HG03060 (cell line): ENCODE results near the gene RIMBP2.
A peak's percentile ranks its signal among the peaks of the same experiment; 100 is the strongest.
"Not testable (repeated sequence)": the region's sequence is repeated elsewhere in the genome, so short reads cannot be mapped to it uniquely, and the experiment has no call there.

Experiments used
- ATAC-seq: cut with Tn5 transposase; IDR thresholded peaks from one replicate; pipeline ENCODE4 v1.9.1; 2021; ENCODE audit warnings: low read depth, moderate number of reproducible peaks; ENCODE audit not compliant: unreplicated experiment

The RIMBP2 gene, protein sequence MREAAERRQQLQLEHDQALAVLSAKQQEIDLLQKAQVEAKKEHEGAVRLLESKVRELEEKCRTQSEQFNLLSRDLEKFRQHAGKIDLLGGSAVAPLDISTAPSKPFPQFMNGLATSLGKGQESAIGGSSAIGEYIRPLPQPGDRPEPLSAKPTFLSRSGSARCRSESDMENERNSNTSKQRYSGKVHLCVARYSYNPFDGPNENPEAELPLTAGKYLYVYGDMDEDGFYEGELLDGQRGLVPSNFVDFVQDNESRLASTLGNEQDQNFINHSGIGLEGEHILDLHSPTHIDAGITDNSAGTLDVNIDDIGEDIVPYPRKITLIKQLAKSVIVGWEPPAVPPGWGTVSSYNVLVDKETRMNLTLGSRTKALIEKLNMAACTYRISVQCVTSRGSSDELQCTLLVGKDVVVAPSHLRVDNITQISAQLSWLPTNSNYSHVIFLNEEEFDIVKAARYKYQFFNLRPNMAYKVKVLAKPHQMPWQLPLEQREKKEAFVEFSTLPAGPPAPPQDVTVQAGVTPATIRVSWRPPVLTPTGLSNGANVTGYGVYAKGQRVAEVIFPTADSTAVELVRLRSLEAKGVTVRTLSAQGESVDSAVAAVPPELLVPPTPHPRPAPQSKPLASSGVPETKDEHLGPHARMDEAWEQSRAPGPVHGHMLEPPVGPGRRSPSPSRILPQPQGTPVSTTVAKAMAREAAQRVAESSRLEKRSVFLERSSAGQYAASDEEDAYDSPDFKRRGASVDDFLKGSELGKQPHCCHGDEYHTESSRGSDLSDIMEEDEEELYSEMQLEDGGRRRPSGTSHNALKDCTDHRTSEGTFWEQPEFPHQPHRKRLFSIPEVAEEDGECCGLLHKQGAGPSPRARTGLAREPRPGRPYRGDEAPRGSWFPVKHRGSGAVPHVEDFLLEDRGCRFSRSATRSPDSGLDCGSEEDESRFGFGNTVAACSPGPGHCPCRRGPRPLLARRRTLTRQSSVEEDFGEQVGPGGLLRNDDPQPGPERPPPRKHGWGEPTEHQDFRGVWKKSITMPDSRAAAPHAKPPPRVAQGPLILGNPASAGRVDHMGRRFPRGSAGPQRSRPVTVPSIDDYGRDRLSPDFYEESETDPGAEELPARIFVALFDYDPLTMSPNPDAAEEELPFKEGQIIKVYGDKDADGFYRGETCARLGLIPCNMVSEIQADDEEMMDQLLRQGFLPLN (N-terminal part only)

DNA sequence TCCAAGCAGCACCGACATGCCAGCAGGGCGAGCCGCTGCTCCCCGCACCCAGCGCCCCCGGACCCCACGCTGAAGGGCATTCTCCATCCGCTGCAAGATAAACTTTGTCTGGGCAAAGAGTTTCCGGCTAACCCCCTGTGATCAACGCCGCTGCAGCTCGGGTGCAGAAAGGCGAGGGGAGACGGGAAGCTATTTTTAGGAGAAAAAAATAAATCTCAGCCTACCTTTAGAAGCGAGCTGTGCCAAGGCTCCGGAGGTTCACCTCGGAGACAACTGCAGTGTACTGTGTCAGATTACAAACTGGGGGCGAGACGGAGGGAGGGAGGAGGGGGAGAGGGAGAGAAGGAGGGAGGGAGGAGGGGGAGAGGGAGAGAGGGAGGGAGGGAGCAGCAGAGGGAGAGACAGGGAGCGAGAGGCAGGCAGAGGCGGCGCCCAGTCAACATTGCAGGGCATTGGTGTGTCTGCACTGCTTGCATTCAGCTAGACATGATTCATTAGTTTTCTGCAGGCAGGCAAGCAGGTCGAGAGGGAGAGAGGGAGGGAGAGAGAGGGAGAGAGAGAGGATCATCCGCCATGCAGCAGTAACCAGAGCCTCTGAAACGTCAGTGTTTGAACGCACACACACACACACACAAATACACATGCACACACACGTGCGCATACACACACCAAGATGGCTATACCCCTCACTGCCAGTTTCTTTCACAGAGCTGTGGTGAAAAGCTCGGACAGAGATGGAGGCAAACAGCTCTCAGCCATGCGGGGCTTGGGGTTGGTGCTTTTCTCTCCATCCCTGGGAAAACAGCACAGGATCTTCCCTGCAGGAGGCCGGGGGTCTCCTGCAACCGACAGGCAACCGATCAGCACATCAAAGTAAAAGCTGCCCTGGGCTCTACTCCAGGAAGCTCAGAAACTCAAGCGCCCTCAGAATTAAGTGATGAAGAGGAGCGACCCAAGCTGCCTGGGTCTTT lies at the start of gene RIMBP2:
RIMBP2 (minus strand) TSS at position 302 of the 971 bp plus-strand sequence. CDS start 237,286 bp downstream, outside the sequence.
- no peak for ATAC-seq

DNA sequence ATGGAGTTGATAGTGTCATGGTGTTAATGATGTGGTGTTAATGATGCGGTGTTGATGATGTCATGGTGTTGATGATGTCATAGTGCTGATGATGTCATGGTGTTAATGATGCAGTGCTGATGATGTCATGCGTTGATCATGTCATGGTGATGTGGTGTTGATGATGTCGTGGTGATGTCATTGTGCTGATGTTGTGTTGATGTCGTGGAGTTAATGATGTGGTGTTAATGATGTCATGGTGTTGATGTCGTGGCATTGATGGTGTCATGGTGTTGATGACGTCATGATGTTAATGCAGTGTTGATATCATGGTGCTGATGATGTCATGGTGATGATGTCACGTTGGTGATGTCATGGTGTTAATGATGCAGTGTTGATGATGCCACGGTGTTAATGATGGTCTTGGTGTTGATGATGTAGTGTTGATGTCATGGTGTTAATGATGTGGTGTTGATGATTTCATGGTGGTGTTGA lies 49.1 kb upstream of the RIMBP2 start:
- no peak for ATAC-seq

DNA sequence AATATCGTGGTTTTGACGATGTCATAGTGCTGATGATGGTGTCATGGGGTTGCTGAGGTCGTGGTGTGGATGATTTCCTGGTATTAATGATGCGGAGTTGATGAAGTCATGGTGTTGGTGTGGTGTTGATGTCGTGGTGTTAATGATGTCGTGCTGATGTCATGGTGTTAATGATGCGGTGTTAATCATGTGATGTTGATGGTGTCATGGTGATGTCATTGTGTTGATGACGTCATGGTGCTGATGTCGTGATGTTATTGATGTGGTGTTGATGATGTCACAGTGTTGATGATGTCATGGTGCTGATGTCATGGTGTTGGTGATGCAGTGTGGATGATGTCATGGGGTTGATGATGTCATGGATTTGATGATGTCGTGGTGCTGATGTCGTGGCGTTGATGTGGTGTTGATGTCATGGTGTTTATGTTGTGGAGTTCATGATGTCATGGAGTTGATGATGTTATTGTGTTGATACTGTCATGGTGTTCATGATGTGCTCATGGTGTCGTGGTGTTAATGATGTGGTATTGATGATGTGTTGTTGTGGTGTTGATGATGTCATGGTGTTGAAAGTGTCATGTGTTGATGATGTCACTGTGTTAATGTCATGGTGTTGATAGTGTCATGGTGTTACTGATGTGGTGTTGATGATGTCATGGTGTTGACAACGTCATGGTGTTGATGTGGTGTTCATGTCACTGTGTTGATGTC lies 48.5 kb upstream of the RIMBP2 start:
- no peak for ATAC-seq

DNA sequence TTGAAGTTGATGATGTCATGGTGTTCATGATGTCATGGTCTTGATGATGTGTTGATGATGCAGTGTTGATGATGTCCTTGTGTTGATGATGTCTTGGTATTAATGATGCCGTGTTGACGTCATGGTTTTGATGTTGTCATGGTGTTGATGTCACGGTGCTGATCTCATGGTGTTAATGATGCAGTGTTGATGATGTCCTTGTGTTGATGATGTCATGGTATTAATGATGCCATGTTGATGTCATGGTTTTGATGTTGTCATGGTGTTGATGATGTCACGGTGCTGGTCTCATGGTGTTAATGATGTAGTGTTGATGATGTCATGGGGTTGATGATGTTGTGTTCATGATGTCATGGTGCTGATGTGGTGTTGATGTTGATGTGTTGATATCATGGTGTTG lies 48.0 kb upstream of the RIMBP2 start:
- ATAC-seq, result no peak

DNA sequence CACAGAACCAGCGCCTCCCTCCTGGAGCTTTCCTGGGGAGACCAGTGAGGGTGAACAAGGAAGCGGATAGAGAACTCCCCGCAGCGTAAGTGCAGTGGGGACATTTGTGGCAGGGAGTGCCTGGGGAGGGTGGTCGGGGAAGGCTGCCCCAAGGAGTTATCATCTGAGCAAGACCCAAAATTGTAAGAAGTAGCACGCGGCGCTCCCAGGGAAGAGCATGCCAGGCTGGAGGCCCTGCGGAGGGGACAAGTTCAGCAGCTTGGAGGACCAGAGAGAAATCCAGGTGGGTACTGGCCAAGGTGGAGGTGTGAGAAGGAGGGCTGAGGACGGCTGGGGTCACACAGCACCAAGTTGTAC lies 46.2 kb upstream of the RIMBP2 start:
- no peak for ATAC-seq

DNA sequence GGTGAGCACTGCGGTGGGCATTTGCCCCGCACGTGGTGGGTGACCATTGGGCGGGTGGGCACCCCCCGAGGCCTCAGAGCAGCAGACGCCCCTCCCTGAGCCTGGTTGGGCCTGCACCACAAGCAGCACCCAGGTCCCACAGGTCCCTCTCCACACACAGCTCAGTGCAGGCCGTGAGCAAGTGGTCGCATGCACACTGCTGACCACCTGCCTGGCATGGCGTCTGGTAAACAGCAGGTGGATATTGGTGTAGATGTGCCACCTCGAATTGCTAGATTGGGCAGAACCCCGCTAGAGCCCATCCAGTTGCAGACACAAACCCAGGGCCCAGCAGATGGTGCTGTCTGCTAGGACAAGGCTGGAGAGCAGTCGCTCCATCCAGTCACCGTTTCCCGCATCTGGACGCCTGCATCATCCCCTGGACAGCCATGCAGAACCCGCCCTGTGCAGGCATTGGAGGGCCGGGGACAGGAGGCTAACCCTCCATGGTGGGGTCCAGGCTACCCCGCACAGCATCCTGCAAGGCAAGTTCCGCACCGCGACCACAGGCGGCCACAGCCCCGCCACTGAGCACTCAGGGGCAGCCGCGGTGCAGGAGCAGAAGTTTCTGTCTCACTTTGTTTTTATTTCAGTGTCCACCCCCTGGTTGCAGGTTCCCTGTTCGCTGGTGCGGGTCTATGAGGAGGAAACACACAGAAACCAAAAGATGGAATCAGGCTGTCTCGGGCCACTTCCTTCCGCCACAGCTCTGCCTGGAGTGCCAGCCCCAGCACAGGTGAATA lies 45.6 kb upstream of the RIMBP2 start:
- ATAC-seq, result peak; percentile 59

DNA sequence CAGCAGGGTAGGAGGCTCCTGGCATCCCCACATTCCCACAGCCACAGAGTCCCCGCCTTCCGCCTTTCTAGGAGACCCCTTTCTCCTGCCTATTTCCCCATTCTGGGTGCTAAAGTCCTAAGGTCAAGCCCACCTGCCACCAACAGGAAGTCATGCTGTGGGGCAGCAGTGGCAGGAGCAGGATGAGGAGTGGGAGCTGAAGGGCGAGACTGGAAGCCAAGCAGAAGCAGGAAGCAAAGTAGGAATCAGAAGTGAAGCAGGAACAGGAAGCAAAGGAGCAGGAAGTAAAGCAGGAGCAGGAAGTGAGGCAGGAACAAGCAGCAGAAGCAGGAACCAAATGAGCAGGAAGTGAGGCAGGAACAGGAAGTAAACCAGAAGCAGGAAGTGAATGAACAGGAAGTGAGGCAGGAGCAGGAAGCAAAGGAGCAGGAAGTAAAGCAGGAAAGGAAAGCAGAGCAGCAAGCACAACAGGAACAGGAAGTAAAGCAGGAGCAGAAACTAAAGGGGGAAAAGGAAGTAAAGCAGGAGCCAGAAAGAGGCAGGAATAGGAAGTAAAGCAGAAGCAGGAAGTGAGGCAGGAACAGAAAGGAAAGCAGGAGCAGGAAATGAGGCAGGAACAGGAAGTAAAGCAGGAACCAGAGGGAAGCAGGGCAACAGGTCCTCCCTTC lies 38.3 kb upstream of the RIMBP2 start:
- ATAC-seq, result no peak

DNA sequence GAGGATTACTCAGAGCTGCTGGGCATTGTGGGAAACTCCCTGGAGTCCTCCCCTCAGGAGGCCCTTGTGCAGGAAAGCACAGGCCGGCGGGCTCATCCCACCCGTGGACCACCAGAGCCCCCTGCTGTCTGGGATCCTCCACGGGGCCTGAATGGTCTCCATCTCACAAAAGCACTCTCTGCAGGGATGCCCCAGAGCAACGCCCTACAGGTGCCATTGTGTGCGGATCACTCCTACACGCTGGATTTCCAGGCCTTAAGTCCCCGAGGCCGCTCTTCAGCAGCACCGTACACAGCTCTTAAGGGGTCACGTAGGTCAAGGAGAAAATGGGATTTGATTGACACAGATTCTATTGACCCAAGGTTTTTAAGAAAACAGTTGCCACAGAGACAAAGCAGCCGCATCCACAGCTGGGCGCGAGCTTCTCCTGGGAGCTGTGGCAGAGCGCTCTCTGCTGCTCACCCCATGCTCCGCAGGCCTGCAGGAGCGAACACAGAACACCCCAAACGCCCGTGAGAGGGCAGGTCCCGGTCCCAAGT lies 36.7 kb upstream of the RIMBP2 start:
- no peak for ATAC-seq

DNA sequence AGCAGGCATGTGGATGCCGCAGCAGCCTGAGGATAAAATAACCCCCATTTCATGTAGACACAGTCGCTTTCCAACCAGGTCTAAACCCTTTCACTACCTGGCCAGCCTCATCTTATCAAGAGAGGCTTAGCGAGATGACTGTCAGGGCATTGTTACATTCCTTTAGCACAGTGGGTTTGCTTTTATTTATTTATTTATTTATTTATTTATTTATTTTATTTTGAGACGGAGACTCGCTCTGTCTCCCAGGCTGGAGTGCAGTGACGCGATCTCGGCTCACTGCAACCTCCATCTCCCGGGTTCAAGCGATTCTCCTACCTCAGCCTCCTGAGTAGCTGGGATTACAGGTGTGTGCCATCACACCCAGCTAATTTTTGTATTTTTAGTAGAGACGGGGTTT lies 35.9 kb upstream of the RIMBP2 start:
- ATAC-seq, result not testable (repeated sequence)

DNA sequence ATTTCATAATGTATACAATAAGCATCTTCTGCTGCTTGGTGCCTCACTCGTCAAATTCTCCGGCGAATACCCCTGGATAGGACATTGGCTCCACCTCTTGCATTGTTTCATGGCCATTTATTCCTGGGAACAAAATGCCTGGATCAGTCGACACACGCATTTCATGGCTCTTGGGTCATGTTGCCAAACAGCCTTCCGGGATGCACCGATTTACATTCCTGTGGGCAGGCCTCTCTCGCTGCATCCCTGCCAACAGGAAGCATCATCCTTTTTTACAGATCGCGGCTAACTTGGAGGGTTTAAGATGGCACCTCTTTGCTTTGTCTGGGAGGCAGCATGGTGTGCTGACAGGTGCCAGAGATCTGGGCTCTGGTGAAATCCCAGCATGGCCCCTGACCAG lies 32.7 kb upstream of the RIMBP2 start:
- ATAC-seq, result no peak

DNA sequence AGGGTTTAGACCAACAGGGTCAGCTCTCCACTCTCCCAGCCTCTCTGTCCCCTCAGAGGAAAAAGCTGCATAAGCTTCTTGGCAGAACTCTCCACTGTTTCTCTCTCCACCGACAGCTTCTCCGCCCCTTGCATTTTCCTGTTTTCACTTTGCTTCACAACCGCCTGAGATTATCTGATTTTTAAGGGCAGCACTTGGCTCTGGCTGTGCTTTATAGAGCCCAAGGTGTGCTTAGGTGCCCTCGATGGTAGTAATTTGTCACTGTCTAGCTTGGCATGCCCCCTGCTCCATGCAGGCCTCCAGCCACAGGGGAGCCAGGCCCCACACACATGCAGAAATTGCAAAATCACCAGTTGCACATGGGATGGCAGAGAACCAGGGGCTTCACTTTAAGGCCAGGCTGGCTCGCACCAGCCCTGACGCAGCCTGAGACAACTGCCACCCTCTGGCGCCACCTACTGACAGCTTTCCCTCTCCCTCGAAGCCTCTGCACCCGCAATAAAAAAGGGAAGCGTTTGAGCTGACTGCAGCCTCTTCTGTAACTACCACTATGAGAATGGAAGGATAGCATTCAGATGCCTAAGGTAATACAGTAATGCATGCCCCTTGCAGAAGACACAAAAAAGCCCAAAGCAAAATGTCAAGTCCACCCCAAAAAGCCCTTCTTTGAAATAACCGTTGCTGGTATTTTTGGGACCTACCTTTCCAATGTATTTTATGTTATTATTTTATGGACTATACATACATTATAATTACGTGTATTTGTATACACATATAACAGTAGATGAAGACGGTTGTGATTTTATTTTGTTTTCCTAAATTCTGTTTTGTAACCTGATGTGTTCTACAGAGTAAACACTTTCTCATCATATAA lies 32.0 kb upstream of the RIMBP2 start:
- peak; percentile 66 for ATAC-seq

DNA sequence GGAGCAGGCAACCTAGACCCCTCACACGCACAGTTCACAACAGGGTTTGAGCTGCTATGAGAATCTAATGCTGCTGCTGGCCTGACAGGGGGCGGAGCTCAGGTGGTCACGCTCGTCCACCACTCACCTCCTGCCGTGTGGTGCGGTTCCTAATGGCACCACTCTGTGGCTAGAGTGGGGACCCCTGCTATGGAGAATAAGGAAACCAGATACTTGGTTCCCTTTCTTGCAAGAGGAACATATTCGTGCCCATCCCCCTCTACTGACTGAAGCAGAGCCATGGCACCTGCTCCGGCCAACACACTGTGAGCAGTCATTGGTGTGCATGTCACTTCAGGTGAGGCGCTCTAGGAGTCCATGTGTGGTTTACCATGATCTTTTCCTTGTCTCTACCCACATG lies 30.4 kb upstream of the RIMBP2 start:
- no peak for ATAC-seq

DNA sequence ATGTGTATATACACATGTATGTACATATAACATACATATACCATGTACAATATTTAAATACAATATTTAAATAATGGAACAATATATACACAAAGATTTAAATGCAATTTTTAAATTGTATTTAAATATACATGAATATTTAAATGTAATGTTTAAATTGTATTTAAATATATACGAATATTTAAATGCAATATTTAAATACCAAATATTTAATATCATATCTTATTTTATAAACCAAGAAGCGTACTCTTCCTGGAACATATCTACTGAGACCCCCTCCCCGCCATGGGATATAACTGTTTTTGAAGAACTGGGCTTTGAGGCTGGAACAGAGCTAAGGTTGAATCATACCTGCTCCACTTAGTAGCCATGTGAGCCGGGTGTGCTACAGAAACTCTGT lies 29.8 kb upstream of the RIMBP2 start:
- no peak for ATAC-seq

DNA sequence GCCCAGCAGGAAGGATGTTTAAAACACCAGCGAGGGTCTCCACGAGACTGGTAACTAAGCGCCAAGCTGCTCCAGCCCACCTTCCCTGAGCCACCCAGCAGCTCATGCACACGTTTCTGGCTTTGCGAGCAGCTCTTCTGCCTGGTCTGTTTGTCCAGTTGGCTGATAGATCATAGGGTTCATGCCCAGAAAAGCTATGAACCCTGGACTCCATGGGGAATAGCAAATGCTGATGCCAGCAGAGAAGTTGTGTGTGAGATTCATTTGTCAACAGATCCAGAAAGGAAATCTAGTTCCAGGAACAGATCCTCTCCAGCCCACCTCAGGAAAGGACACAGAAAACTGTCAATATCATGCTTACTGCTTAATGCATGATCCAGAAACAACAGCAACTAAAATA lies 28.2 kb upstream of the RIMBP2 start:
- ATAC-seq, result no peak

DNA sequence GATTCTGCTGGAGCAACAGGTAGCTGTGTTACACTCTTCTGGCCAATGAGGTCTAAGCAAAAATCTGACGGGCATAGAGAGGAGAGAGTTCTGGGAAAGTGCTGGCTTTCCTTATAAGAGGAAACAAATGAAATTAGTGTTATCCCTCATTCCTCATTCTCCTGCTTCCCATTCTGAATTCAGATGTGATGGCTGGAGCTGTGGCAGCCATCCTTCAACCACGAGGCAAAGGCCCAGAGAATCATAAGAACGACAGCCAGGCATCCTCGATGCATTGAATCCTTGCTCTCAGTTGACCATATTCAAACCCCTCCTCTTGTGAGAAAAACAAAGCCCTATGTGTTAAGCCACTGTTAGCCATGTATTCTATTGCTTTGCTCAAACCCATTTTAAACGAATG lies 27.5 kb upstream of the RIMBP2 start:
- no peak for ATAC-seq

DNA sequence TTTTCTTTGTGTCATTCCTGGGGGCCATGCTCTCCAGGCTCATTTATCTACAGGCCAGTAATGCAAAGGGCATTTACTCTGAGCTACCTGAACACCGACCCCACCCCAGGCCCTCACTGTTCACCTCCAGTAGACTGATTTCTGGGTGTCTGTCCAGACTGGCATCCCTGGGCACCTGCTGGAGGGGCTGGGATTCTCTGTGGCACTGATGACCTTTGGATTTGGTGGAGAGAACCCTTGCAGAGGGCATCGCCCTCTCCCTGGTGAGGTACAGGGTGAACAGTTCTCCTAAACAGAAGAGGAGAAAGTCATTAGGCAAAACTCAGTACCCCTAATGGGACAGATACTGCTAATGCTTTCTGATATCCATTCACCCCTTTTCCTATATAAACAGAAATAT lies 27.1 kb upstream of the RIMBP2 start:
- ATAC-seq, result no peak

DNA sequence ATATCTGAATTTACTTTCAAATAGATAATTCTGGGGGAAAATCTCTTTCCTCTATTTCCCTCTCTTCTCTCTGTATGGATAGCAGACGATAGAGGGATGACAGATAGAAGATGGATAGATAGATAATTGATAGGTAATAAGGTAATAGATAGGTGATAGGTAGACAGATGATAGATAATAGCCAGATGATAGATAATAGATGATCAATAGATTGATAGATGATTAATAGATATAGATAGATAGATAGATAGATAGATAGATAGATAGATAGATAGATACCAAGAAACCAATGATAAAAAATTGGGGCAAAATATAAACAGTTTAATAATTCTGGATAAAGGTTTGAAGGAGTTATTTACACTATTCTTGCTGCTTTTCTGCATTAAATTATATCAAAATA lies 26.6 kb upstream of the RIMBP2 start:
- ATAC-seq, result no peak
